Activated T-cell treated with anti-CD3 and anti-CD28 coated beads, Interleukin-2, amount 50 U/mL, for 72 hours (primary cell): ENCODE data around the gene SFXN3. TPM values are rescaled to one million over a fixed set of nuclear protein-coding genes. Genes with fewer than 3 reads are reported as not detected.

Source experiments
- ATAC-seq, 2 donors: fragments of 150-1000 bp; cut with Tn5 transposase; replicated peaks in 1 of 2; 2 replicates each; pipeline ENCODE4 v1.10.0; 2021; ENCODE audit warnings: moderate library complexity in 2 of 2, mild to moderate bottlenecking in 1 of 2
- DNase-seq, 2 donors: peaks; one replicate each; pipeline ENCODE4 v3.0.0; 2021 to 2022; ENCODE audit warnings: mixed read lengths in 1 of 2
- H3K27ac Mint-ChIP-seq: one replicate; pipeline ENCODE4 v1.8.0; 2022; ENCODE audit warnings: mild to moderate bottlenecking, moderate library complexity, mixed read lengths
- H3K27me3 Mint-ChIP-seq: one replicate; pipeline ENCODE4 v1.8.0; 2022; ENCODE audit warnings: low read depth, mixed read lengths
- H3K36me3 Mint-ChIP-seq, 2 donors: one replicate each; pipeline ENCODE4 v1.8.0; 2022; ENCODE audit warnings: mixed read lengths in 2 of 2, mild to moderate bottlenecking in 1 of 2; ENCODE audit not compliant: insufficient read depth in 2 of 2
- H3K4me1 Mint-ChIP-seq: one replicate; pipeline ENCODE4 v1.8.0; 2022; ENCODE audit warnings: low read depth, mixed read lengths
- H3K4me3 Mint-ChIP-seq, 2 donors: one replicate each; pipeline ENCODE4 v1.8.0; 2022; ENCODE audit warnings: mild to moderate bottlenecking in 2 of 2, mixed read lengths in 2 of 2, moderate library complexity in 2 of 2
- H3K9me3 Mint-ChIP-seq, 2 donors: one replicate each; pipeline ENCODE4 v1.8.0; 2022; ENCODE audit warnings: mixed read lengths in 2 of 2
- total RNA-seq, 2 donors: library from RNA; stranded (reverse); gene quantifications; one replicate each; pipeline ENCODE4 v1.2.3, GENCODE V29; 2022

SFXN3 gene
- 10 to 100 TPM; 23.5 to 24.2 TPM for total RNA-seq

GRCh38 chr10:101031128-101031795, at the start of gene SFXN3, which contains the start of gene PDZD7:
TSS of gene SFXN3 (plus strand) at chr10:101031234. CDS start at chr10:101034695, 3,461 bp downstream.
TSS of gene PDZD7 (minus strand) at chr10:101031129. CDS start at chr10:101030219, 910 bp downstream.
- Mint-ChIP-seq H3K9me3 (no peaks in the 10 kb centered on the region), H3K4me3 (peak within 1 kb of the TSS; percentile 84 to 91), H3K27me3 (peaks cover 7% of the 10 kb centered on the region), H3K4me1 (peaks cover 18% of the 10 kb centered on the region), H3K27ac (peak within 1 kb of the TSS; percentile 38), H3K36me3 (no peaks in the 10 kb centered on the region)
- ATAC-seq (peak; percentile 85 to 87), DNase-seq (peak; percentile 97 to 98)

GRCh38 chr10:100982916-100983830, 47.9 kb upstream of the SFXN3 start:
- no peak overlapping the region for H3K4me3 Mint-ChIP-seq
- H3K9me3 Mint-ChIP-seq: no peaks in the 10 kb centered on the region
- H3K27me3 Mint-ChIP-seq: no peaks in the 10 kb centered on the region
- peaks cover 21% of the 10 kb centered on the region for H3K4me1 Mint-ChIP-seq
- H3K27ac Mint-ChIP-seq: no peak overlapping the region
- peaks cover 3 to 7% of the 10 kb centered on the region in 2 donors for H3K36me3 Mint-ChIP-seq
- no peak for ATAC-seq
- no peak for DNase-seq

- Mint-ChIP-seq H3K27me3 (no peaks in the 10 kb centered on the region), H3K9me3 (no peaks in the 10 kb centered on the region), H3K36me3 (peaks cover 3 to 7% of the 10 kb centered on the region in 2 donors), H3K27ac (no peak overlapping the region), H3K4me1 (peaks cover 27% of the 10 kb centered on the region), H3K4me3 (no peak overlapping the region)
- ATAC-seq (no peak), DNase-seq (no peak)
These were observed 47.0 kb upstream of the SFXN3 start for GRCh38 chr10:100983868-100984671.

- H3K27ac Mint-ChIP-seq: no peak overlapping the region
- DNase-seq: no peak
- H3K4me1 Mint-ChIP-seq: peaks cover 33% of the 10 kb centered on the region
- H3K4me3 Mint-ChIP-seq: no peak overlapping the region
- H3K36me3 Mint-ChIP-seq: peaks cover 3 to 7% of the 10 kb centered on the region in 2 donors
- no peak for ATAC-seq
- H3K9me3 Mint-ChIP-seq: no peaks in the 10 kb centered on the region
- H3K27me3 Mint-ChIP-seq: no peaks in the 10 kb centered on the region
These were observed 46.3 kb upstream of the SFXN3 start for GRCh38 chr10:100984672-100985177.

GRCh38 chr10:100985336-100985735, 45.7 kb upstream of the SFXN3 start:
- H3K36me3 Mint-ChIP-seq: peaks cover 3 to 7% of the 10 kb centered on the region in 2 donors
- ATAC-seq (no peak), DNase-seq (no peak)
- peak overlapping the region in 1 of 2 donors; percentile 12 for H3K4me3 Mint-ChIP-seq
- H3K27me3 Mint-ChIP-seq: no peaks in the 10 kb centered on the region
- no peaks in the 10 kb centered on the region for H3K9me3 Mint-ChIP-seq
- H3K27ac Mint-ChIP-seq: no peak overlapping the region
- peaks cover 39% of the 10 kb centered on the region for H3K4me1 Mint-ChIP-seq

- DNase-seq (no peak), ATAC-seq (no peak)
- no peak overlapping the region for H3K27ac Mint-ChIP-seq
- peaks cover 52% of the 10 kb centered on the region for H3K4me1 Mint-ChIP-seq
- H3K9me3 Mint-ChIP-seq: no peaks in the 10 kb centered on the region
- H3K27me3 Mint-ChIP-seq: no peaks in the 10 kb centered on the region
- peak overlapping the region; percentile 94 to 98 for H3K4me3 Mint-ChIP-seq
- peaks cover 10 to 17% of the 10 kb centered on the region in 2 donors for H3K36me3 Mint-ChIP-seq
These were observed 44.4 kb upstream of the SFXN3 start for GRCh38 chr10:100986623-100986951.

- DNase-seq: peak; percentile 87 to 89
- Mint-ChIP-seq H3K27me3 (no peaks in the 10 kb centered on the region), H3K27ac (peak within 1 kb of the TSS; percentile 86), H3K4me3 (peak within 1 kb of the TSS; percentile 94 to 98), H3K36me3 (peaks cover 10 to 17% of the 10 kb centered on the region in 2 donors), H3K9me3 (no peaks in the 10 kb centered on the region), H3K4me1 (peaks cover 52% of the 10 kb centered on the region)
- peak; percentile 97 to 98 for ATAC-seq
These were observed 43.9 kb upstream of the SFXN3 start, which contains the start of the genes MRPL43 and TWNK for GRCh38 chr10:100986952-100987684. TSS of gene MRPL43 (minus strand) at chr10:100987497. CDS start at chr10:100987443, 54 bp downstream. TSS of gene TWNK (plus strand) at chr10:100987543. CDS start at chr10:100988211, 668 bp downstream.

GRCh38 chr10:100987685-100988049, 43.4 kb upstream of the SFXN3 start:
- peak overlapping the region; percentile 94 to 98 for H3K4me3 Mint-ChIP-seq
- peaks cover 52% of the 10 kb centered on the region for H3K4me1 Mint-ChIP-seq
- ATAC-seq: peak in 1 of 2 donors; percentile 1

GRCh38 chr10:100988166-100988565, 42.9 kb upstream of the SFXN3 start:
- H3K4me3 Mint-ChIP-seq: peak overlapping the region; percentile 94 to 98
- ATAC-seq (no peak), DNase-seq (no peak)
- H3K27ac Mint-ChIP-seq: no peak overlapping the region
- peaks cover 10 to 17% of the 10 kb centered on the region in 2 donors for H3K36me3 Mint-ChIP-seq
- no peaks in the 10 kb centered on the region for H3K9me3 Mint-ChIP-seq
- H3K27me3 Mint-ChIP-seq: no peaks in the 10 kb centered on the region
- H3K4me1 Mint-ChIP-seq: peaks cover 52% of the 10 kb centered on the region

More at GRCh38 chr10:100987685-100988049, 43.4 kb upstream of the SFXN3 start:
- H3K36me3 Mint-ChIP-seq: peaks cover 10 to 17% of the 10 kb centered on the region in 2 donors
- H3K27ac Mint-ChIP-seq: peak overlapping the region; percentile 86
- H3K9me3 Mint-ChIP-seq: no peaks in the 10 kb centered on the region
- H3K27me3 Mint-ChIP-seq: no peaks in the 10 kb centered on the region
- no peak for DNase-seq

- H3K4me1 Mint-ChIP-seq: peaks cover 52% of the 10 kb centered on the region
- H3K4me3 Mint-ChIP-seq: peak overlapping the region; percentile 18 to 98
- H3K27me3 Mint-ChIP-seq: no peaks in the 10 kb centered on the region
- no peak overlapping the region for H3K27ac Mint-ChIP-seq
- peaks cover 10 to 17% of the 10 kb centered on the region in 2 donors for H3K36me3 Mint-ChIP-seq
- H3K9me3 Mint-ChIP-seq: no peaks in the 10 kb centered on the region
- ATAC-seq (no peak), DNase-seq (no peak)
These were observed 41.9 kb upstream of the SFXN3 start for GRCh38 chr10:100989088-100989487.

- ATAC-seq (no peak), DNase-seq (no peak)
- H3K27ac Mint-ChIP-seq: no peak overlapping the region
- H3K4me1 Mint-ChIP-seq: peaks cover 51% of the 10 kb centered on the region
- no peaks in the 10 kb centered on the region for H3K9me3 Mint-ChIP-seq
- H3K27me3 Mint-ChIP-seq: no peaks in the 10 kb centered on the region
- H3K4me3 Mint-ChIP-seq: no peak overlapping the region
- peaks cover 7 to 16% of the 10 kb centered on the region in 2 donors for H3K36me3 Mint-ChIP-seq
These were observed 36.9 kb upstream of the SFXN3 start for GRCh38 chr10:100993986-100994708.
